Neural cell (in vitro differentiated cells): Measurements from ENCODE around the gene ADAM20. TPM values are rescaled to one million over a fixed set of nuclear protein-coding genes. Genes with fewer than 3 reads are reported as not detected.

ENCODE experiments used
- H2AFZ ChIP-seq: fragments of 200-600, 300-800 bp; sonication (generic), shearing (Covaris generic); 2 replicates; pipeline ENCODE4 v1.6.0; 2014; ENCODE audit warnings: low read depth, mild to moderate bottlenecking, antibody characterized with exemption, low read length, moderate library complexity
- H3F3A ChIP-seq: fragments of 200-600 bp; shearing (Covaris generic); 2 replicates; pipeline ENCODE4 v1.6.1; 2016; ENCODE audit warnings: mild to moderate bottlenecking, moderate library complexity, mixed read lengths, antibody characterized with exemption, low read length; ENCODE audit not compliant: insufficient read depth, poor library complexity, severe bottlenecking
- H3K27ac ChIP-seq: fragments of 200-600, 300-800 bp; sonication (generic), shearing (Covaris generic); 2 replicates; pipeline ENCODE4 v1.5.1; 2014; ENCODE audit warnings: mild to moderate bottlenecking, low read length, moderate library complexity
- H3K27me3 ChIP-seq: fragments of 300-800, 200-600 bp; sonication (generic), shearing (Covaris generic); 2 replicates; pipeline ENCODE4 v1.6.0; 2014; ENCODE audit warnings: mild to moderate bottlenecking, low read depth, low read length, moderate library complexity; ENCODE audit not compliant: insufficient read depth
- H3K36me3 ChIP-seq: fragments of 300-800, 200-600 bp; sonication (generic), shearing (Covaris generic); 2 replicates; pipeline ENCODE4 v1.5.1; 2014; ENCODE audit warnings: mild to moderate bottlenecking, antibody characterized with exemption, low read length, moderate library complexity; ENCODE audit not compliant: insufficient read depth
- H3K4me2 ChIP-seq: fragments of 300-800, 200-600 bp; sonication (generic), shearing (Covaris generic); 2 replicates; pipeline ENCODE4 v1.6.0; 2014; ENCODE audit warnings: mild to moderate bottlenecking, low read length
- H3K4me3 ChIP-seq: fragments of 300-800, 200-600 bp; sonication (generic), shearing (Covaris generic); 2 replicates; pipeline ENCODE4 v1.5.1; 2014; ENCODE audit warnings: mild to moderate bottlenecking, low read length, moderate library complexity
- H3K79me2 ChIP-seq: fragments of 200-600 bp; shearing (Covaris generic); replicated peaks from 2 replicates; pipeline ENCODE4 v1.6.0; 2014; ENCODE audit warnings: mild to moderate bottlenecking, low read length, moderate library complexity; ENCODE audit not compliant: insufficient read depth
- H3K9ac ChIP-seq: fragments of 300-800, 200-600 bp; sonication (generic), shearing (Covaris generic); 2 replicates; pipeline ENCODE4 v1.6.1; 2016; ENCODE audit warnings: mild to moderate bottlenecking, low read length, mixed read lengths
- H3K9me2 ChIP-seq: fragments of 200-600 bp; shearing (Covaris generic); 2 replicates; pipeline ENCODE4 v1.6.1; 2016; ENCODE audit warnings: mild to moderate bottlenecking, low read length, mixed read lengths; ENCODE audit not compliant: insufficient read depth
- H3K9me3 ChIP-seq: fragments of 200-600, 300-800 bp; sonication (generic), shearing (Covaris generic); 2 replicates; pipeline ENCODE4 v1.6.1; 2016; ENCODE audit warnings: mild to moderate bottlenecking, mixed run types, low read length, moderate library complexity, mixed read lengths
- H4K20me1 ChIP-seq: fragments of 200-600 bp; shearing (Covaris generic); 2 replicates; pipeline ENCODE4 v1.6.1; 2016; ENCODE audit warnings: mild to moderate bottlenecking, mixed run types; ENCODE audit not compliant: insufficient read depth
- EP300 ChIP-seq: fragments of 450-650 bp; conservative IDR thresholded peaks from 2 replicates; pipeline ENCODE4 v1.6.1; 2014; ENCODE audit warnings: antibody characterized with exemption, mild to moderate bottlenecking, moderate library complexity; ENCODE audit not compliant: poor library complexity, severe bottlenecking
- EZH2 ChIP-seq: fragments of 200-600, 300-800 bp; shearing (Covaris generic), sonication (generic); IDR thresholded peaks from 2 replicates; pipeline ENCODE4 v1.6.1; 2014; ENCODE audit warnings: antibody characterized with exemption, low read length, borderline replicate concordance, mild to moderate bottlenecking; ENCODE audit not compliant: insufficient read depth, poor library complexity, severe bottlenecking
- MXI1 ChIP-seq: fragments of 450-650 bp; conservative IDR thresholded peaks from 2 replicates; pipeline ENCODE4 v1.6.1; 2014; ENCODE audit warnings: antibody characterized with exemption, mild to moderate bottlenecking; ENCODE audit not compliant: poor library complexity, severe bottlenecking
- POLR2AphosphoS5 ChIP-seq: IDR thresholded peaks from 2 replicates; pipeline ENCODE4 v1.6.1; 2012
- RAD21 ChIP-seq: fragments of 450-650 bp; conservative IDR thresholded peaks from 2 replicates; pipeline ENCODE4 v1.6.1; 2014; ENCODE audit warnings: antibody characterized with exemption, mild to moderate bottlenecking, moderate library complexity
- SMC3 ChIP-seq: fragments of 450-650 bp; conservative IDR thresholded peaks from 2 replicates; pipeline ENCODE4 v1.6.1; 2014; ENCODE audit warnings: antibody characterized with exemption, mild to moderate bottlenecking, moderate library complexity; ENCODE audit not compliant: poor library complexity
- TAF1 ChIP-seq: IDR thresholded peaks from 2 replicates; pipeline ENCODE4 v1.6.1; 2012; ENCODE audit warnings: low read depth
- polyA plus RNA-seq: library from polyadenylated mRNA; depleted of rRNA; stranded (reverse); fragments of >200 nt; gene quantifications from 2 replicates; pipeline ENCODE4 v1.2.3, GENCODE V29; 2014
- small RNA-seq, 3 experiments: library from RNA; depleted of rRNA; stranded (forward); fragments of <200 nt; gene quantifications; one replicate each; pipeline ENCODE3, GENCODE V24; 2012
- TF ChIP-seq, protein P1 (sequence below): IDR thresholded peaks from 2 replicates; pipeline ENCODE4 v1.6.1; 2012; ENCODE audit warnings: borderline replicate concordance
- TF ChIP-seq, protein P2 (sequence below): fragments of 450-650 bp; IDR thresholded peaks from 2 replicates; pipeline ENCODE4 v1.5.1; 2014; ENCODE audit warnings: antibody characterized with exemption, mild to moderate bottlenecking, moderate library complexity; ENCODE audit not compliant: poor library complexity, severe bottlenecking

ADAM20 gene
- polyA plus RNA-seq, 1 donor from 2014 or later = 0.57 TPM

DNA sequence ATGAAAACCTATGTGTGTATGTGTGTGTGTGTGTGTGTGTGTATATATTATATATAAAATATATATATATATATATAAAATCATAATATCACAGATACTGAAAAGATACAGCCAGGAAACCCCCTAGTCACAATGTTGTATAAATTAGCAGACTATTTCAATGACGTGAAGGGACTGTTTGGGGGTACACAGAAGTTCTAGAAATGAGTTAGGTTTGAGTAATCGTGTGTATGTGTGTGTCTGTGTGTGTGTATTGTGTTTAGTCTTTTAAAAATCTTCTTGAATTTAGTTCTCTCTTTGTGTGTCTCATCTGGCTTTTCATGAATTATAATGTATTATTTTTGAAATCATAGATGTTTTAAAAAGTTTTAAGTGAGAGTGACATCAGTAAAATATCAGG lies 61.0 kb downstream of the ADAM20 start:
- Histone ChIP-seq H3F3A (no peaks in the 10 kb centered on the region), H3K27me3 (no peaks in the 10 kb centered on the region), H3K36me3 (no peaks in the 10 kb centered on the region), H3K4me2 (no peak overlapping the region), H2AFZ (no peak overlapping the region), H3K9me2 (no peaks in the 10 kb centered on the region), H3K4me3 (no peak overlapping the region), H3K79me2 (no peaks in the 10 kb centered on the region), H3K27ac (no peak overlapping the region), H4K20me1 (no peaks in the 10 kb centered on the region), H3K9ac (no peak overlapping the region), H3K9me3 (no peaks in the 10 kb centered on the region)
- TF ChIP-seq, protein P1, sequence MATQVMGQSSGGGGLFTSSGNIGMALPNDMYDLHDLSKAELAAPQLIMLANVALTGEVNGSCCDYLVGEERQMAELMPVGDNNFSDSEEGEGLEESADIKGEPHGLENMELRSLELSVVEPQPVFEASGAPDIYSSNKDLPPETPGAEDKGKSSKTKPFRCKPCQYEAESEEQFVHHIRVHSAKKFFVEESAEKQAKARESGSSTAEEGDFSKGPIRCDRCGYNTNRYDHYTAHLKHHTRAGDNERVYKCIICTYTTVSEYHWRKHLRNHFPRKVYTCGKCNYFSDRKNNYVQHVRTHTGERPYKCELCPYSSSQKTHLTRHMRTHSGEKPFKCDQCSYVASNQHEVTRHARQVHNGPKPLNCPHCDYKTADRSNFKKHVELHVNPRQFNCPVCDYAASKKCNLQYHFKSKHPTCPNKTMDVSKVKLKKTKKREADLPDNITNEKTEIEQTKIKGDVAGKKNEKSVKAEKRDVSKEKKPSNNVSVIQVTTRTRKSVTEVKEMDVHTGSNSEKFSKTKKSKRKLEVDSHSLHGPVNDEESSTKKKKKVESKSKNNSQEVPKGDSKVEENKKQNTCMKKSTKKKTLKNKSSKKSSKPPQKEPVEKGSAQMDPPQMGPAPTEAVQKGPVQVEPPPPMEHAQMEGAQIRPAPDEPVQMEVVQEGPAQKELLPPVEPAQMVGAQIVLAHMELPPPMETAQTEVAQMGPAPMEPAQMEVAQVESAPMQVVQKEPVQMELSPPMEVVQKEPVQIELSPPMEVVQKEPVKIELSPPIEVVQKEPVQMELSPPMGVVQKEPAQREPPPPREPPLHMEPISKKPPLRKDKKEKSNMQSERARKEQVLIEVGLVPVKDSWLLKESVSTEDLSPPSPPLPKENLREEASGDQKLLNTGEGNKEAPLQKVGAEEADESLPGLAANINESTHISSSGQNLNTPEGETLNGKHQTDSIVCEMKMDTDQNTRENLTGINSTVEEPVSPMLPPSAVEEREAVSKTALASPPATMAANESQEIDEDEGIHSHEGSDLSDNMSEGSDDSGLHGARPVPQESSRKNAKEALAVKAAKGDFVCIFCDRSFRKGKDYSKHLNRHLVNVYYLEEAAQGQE = no peak
- TF ChIP-seq EZH2 (no peak), EP300 (no peak), RAD21 (no peak), SMC3 (no peak), TAF1 (no peak), POLR2AphosphoS5 (no peak), MXI1 (no peak)
- TF ChIP-seq, protein P2, sequence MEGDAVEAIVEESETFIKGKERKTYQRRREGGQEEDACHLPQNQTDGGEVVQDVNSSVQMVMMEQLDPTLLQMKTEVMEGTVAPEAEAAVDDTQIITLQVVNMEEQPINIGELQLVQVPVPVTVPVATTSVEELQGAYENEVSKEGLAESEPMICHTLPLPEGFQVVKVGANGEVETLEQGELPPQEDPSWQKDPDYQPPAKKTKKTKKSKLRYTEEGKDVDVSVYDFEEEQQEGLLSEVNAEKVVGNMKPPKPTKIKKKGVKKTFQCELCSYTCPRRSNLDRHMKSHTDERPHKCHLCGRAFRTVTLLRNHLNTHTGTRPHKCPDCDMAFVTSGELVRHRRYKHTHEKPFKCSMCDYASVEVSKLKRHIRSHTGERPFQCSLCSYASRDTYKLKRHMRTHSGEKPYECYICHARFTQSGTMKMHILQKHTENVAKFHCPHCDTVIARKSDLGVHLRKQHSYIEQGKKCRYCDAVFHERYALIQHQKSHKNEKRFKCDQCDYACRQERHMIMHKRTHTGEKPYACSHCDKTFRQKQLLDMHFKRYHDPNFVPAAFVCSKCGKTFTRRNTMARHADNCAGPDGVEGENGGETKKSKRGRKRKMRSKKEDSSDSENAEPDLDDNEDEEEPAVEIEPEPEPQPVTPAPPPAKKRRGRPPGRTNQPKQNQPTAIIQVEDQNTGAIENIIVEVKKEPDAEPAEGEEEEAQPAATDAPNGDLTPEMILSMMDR = no peak

Small RNAs within 50 kb of the gene (small RNA-seq; reads per million reads assigned to genes)
- 0 reads per million in 3 experiments for gene RNU6-659P

Other genes starting within 250 kb of the ADAM20 start
- gene COX16, start 175.3 kb downstream of the ADAM20 start, polyA plus RNA-seq = 149 and 189 TPM in 2 replicates
- gene SYNJ2BP, start 117.9 kb downstream of the ADAM20 start, polyA plus RNA-seq = 27.0 and 27.7 TPM in 2 replicates
- gene ADAM21, start 82.8 kb downstream of the ADAM20 start, polyA plus RNA-seq = 0.34 and 0.58 TPM in 2 replicates
- gene MED6, start 65.7 kb upstream of the ADAM20 start, polyA plus RNA-seq = 46.6 and 51.3 TPM in 2 replicates
- gene TTC9, start 106.9 kb upstream of the ADAM20 start, polyA plus RNA-seq = 11.1 and 14.2 TPM in 2 replicates